Hair follicle dermal papilla cell (primary cell): Measurements from ENCODE around the gene ZFP1. TPM values are rescaled to one million over a fixed set of nuclear protein-coding genes. Genes with fewer than 3 reads are reported as not detected.

Experiments
- total RNA-seq: library from RNA; depleted of rRNA; stranded (reverse); fragments of >200 nt; gene quantifications from 2 replicates; pipeline ENCODE4 v1.2.3, GENCODE V29; 2012

Gene ZFP1
- 14.9 and 16.5 TPM in 2 replicates for total RNA-seq

DNA sequence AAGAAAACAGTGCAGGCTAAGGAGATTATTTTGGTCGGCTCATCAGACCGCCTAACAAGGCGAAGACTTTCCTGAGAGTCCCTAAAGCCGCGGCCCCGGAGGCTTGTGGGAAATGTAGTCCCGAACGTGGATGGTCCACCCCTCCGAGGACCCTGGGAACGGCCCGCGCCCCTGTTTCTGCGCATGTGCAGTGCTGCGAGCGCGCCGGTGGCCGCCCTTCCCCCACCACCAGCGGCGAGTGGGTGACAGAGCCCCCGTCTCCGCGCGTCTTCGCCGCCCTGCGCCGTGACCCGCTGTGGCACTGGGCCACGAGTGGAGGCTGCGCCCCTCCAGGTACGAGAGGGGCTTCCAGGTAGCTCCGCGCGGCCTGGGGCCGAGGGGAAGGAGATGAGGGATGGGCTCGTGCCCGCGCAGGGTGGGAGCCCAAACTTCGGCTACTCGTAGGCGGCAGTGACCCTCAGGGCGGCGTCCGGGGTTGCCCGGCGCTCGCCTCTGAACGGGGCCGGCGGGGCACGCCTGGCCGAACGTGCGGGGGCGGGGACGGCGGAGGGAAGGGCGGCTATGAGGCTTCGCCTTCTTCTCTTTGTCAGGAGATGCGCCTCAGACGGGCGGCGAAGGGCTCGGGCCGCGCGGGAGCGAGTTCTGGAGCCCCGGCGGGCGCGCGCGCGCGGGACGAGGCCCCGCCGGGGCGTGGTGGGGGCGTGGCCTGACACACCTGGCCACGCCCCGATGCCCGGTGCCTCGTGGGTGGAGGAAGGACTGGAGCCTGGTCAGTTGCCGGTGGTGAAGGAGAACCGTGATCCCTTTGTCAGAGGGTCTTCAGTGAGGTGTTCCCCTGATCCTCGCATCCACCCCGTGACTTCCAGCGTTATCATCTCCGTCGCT is at the start of gene ZFP1:
Gene ZFP1 (plus strand): TSS at position 214 of the 885 bp plus-strand sequence. CDS start 4,428 bp downstream, outside the sequence.

DNA sequence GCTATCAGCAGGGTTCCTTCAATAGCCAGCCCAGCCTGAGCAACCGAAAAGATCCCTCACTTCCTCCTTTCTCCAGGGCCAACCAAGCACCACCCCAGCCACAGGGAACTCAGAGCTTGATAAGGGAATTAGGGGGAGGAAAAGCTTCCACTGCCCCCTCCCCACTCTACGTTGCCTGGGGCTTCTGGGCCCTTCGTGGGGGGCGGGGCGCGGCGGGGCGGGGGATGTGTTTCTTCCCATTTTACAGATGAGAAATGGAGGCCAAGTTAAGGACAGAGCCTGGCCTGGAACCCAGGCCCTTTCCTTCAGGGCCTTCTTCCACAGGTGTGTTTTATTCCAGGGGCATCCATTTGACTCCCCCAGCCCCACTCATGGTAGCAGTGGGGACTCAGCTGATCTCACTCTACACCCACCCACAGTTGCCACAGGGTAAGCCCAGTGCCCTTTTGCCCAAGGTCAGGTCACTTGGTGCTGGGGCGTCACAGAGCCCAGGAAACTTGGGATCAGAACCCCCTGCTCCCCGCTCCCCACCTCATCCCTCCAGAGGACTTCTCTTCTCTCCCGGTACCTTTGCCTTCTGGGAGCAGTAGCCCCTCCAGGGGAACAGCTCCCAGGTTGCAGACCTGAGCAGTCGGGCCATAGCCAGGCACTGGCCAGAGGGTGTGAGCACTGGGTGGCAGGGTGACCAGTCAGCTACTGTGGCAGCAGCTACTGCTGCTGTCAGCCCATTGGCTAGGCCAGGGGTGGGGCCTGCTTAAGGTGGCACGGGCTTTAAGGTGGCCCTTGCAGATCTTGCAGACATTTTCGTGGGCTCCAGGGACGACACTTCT is 32.0 kb upstream of the ZFP1 start, which contains the start of gene LDHD:
Gene LDHD (minus strand): TSS at position 700 of the 830 bp plus-strand sequence. CDS start 60 bp downstream, at position 640.

GRCh38 chr16:75206749-75207451 is 58.6 kb downstream of the ZFP1 start, which contains the start of gene CTRB2:
Gene CTRB2 (minus strand): TSS chr16:75207161. CDS start chr16:75207141, 20 bp downstream.

DNA sequence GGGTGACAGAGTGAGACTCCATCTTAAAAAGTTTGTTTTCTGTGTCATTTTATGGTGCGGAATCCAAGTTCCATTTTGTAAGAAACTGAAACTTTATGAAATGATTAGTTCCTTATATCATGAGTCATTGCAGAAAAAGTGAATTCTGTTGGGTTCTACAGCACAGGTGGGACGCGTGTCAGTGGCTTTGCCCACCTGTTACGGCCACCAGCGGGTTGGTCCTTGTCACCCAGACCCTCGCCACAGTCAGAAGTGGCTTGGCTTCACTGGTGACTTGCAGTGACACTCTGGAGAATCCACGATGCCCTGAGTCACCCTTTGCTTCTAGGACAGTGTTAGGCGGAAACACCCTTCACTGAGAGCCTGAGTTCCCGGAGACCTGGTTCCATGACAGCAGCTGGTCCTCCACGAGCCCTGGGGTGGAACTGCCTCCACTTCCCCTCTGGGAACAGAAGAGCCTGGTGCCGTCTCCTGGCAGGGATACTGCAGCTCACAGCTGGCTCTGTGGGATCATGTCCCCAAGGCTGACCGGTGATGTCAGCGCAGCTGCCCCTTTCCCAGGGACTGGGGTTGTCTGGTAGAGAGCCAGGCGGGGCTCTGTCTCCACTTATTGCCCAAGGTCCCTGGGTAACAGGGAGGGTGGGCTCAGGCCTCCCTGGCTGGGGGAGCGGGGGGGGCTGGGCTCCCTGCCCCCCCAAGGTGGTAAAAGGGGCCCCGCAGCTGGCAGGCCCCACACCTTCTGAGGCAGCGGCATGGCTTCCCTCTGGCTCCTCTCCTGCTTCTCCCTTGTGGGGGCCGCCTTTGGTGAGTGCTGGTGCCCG is 70.1 kb downstream of the ZFP1 start, which contains the start of gene CTRB1:
Gene CTRB1 (plus strand): TSS at position 733 of the 821 bp plus-strand sequence. CDS start 20 bp downstream, at position 753.

Other genes with a start within 250 kb of the ZFP1 start
- 14.9 and 26.3 TPM in 2 replicates for gene WDR59, start 163.4 kb upstream of the ZFP1 start, total RNA-seq
- 18.7 and 20.8 TPM in 2 replicates for gene ZNRF1, start 149.5 kb upstream of the ZFP1 start, total RNA-seq
- gene LDHD, start 31.7 kb upstream of the ZFP1 start, total RNA-seq: 4.5 and 6.4 TPM in 2 replicates
- gene CTRB2, start 58.6 kb downstream of the ZFP1 start, total RNA-seq: not detected in 2 replicates
- gene CTRB1, start 70.5 kb downstream of the ZFP1 start, total RNA-seq: not detected in 2 replicates
- gene BCAR1, start 103.1 kb downstream of the ZFP1 start, total RNA-seq: 117 and 128 TPM in 2 replicates